Breast epithelium (tissue), 4 donors: Measurements from ENCODE around the gene CDCA4. TPM values are rescaled to one million over a fixed set of nuclear protein-coding genes. Genes with fewer than 3 reads are reported as not detected.

Source experiments
- DNase-seq, 2 donors: peaks; one replicate each; pipeline ENCODE4 v3.0.0-alpha.2; 2019; ENCODE audit warnings: low spot score in 2 of 2
- H3K27ac ChIP-seq, 2 donors: fragments of 200-600 bp; sonication (generic) in 1 of 2; one replicate each; pipeline ENCODE4 v1.5.1; 2016 to 2019; ENCODE audit warnings: mild to moderate bottlenecking in 1 of 2
- H3K27me3 ChIP-seq, 2 donors: fragments of 200-600 bp; sonication (generic) in 1 of 2; one replicate each; pipeline versions ENCODE4 v1.5.1 to v1.6.0; 2017 to 2019; ENCODE audit warnings: control low read depth in 1 of 2, mild to moderate bottlenecking in 1 of 2
- H3K36me3 ChIP-seq: fragments of 200-600 bp; one replicate; pipeline ENCODE4 v1.5.1; 2019
- H3K4me1 ChIP-seq, 2 donors: fragments of 200-600 bp; sonication (generic); one replicate each; pipeline ENCODE4 v1.5.1; 2016 to 2019; ENCODE audit warnings: control low read depth in 1 of 2
- H3K4me3 ChIP-seq, 3 donors: fragments of 200-600 bp; sonication (generic); 1 replicate in 2 of 3; 2 replicates in 1 of 3; pipeline ENCODE4 v1.5.1; 2016 to 2019; ENCODE audit warnings: mild to moderate bottlenecking in 3 of 3, moderate library complexity in 2 of 3
- H3K9me3 ChIP-seq, 2 donors: fragments of 200-600 bp; sonication (generic) in 1 of 2; one replicate each; pipeline ENCODE4 v1.5.1; 2016 to 2019; ENCODE audit warnings: control low read depth in 1 of 2
- CTCF ChIP-seq, 3 donors: fragments of 450-650 bp; IDR thresholded peaks; one replicate each; pipeline ENCODE4 v1.5.1; 2016 to 2017; ENCODE audit warnings: antibody characterized with exemption in 3 of 3, mild to moderate bottlenecking in 3 of 3, moderate library complexity in 3 of 3
- POLR2A ChIP-seq: fragments of 450-650 bp; IDR thresholded peaks from one replicate; pipeline ENCODE4 v1.6.1; 2016; ENCODE audit warnings: antibody characterized with exemption, mild to moderate bottlenecking, moderate library complexity
- POLR2AphosphoS5 ChIP-seq, 3 donors: sonication (generic); formaldehyde crosslinking; IDR thresholded peaks; one replicate each; pipeline ENCODE4 v1.6.1; 2017; ENCODE audit warnings: antibody characterized with exemption in 3 of 3
- intact Hi-C: fragments of 100-400 bp; cut with DNase I; formaldehyde crosslinking; loops from one replicate; pipeline ENCODE4 v1.15.1; 2023; ENCODE audit warnings: low total_unique reads
- total RNA-seq, 3 donors: library from RNA; depleted of rRNA; stranded (reverse); fragments of >200 nt; gene quantifications; one replicate each; pipeline ENCODE4 v1.1.0, GENCODE V29; 2016

CDCA4 gene
- total RNA-seq, 3 donors from 2014 or later, result 5.1 to 10.4 (median 10.2) TPM

DNA sequence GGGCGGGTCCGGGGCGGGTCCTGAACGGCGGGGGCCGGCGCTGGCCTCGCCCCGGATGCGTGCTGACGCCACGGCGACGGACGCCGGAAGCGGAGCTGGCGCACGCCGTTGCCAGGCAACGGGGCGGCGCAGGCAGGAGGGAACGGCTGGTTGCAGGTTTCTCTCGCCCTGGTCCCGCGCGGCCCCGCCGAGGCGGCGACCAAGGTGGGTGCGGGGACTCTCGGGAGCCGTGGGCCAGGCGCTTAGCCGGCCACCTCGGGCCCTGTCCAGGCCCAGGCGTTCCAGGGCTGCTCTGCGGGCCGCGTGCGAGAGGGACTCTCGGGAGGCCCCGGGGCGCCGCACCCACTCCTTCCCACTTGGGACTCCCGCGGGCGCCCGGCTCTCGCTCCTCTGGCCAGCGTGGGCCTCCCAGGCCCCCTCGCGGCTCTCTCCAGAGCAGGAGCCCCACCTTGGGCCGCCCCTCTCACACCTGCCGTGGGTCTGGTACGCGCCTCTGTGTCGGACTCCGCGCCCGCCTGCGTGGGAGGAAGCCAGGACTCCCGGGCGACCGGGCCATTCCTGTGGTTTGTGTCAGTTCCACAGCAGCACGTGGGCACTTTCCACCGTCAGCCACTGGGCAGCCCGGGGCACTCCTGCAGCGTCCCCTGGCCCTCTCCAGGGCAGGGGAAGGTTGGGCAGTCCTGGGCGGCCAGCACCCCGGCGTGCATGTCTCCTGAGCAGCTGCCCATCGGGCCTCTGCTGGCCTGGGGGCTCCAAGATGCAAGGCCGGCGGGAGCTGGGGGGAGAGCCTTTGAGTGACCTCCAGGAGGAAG lies 35.0 kb downstream of the CDCA4 start, which contains the start of gene CLBA1:
Gene CLBA1, plus strand, starts transcription at position 114 of the 812 bp plus-strand sequence. Its CDS starts 644 bp downstream, at position 758.
- H3K4me3 ChIP-seq, result peak within 1 kb of the TSS; percentile 61 to 81 (median 73)
- peaks cover 0 to 8% of the 10 kb centered on the region in 2 donors for H3K4me1 ChIP-seq
- intact Hi-C loops, result no loop called here
- TF ChIP-seq POLR2AphosphoS5 (IDR thresholded peaks at IDR 0.05) (peak in 2 of 3 donors; percentile 42 to 65), POLR2A (no peak), CTCF (IDR thresholded peaks at IDR 0.05) (no peak)
- DNase-seq, result peak; percentile 86 to 88
- H3K36me3 ChIP-seq, result no peaks in the 10 kb centered on the region
- H3K27ac ChIP-seq, result peak within 1 kb of the TSS; percentile 81 to 84
- H3K27me3 ChIP-seq, result no peaks in the 10 kb centered on the region
- no peaks in the 10 kb centered on the region for H3K9me3 ChIP-seq

- Histone ChIP-seq H3K4me3 (no peak overlapping the region), H3K27ac (peak overlapping the region in 1 of 2 donors; percentile 25), H3K27me3 (no peaks in the 10 kb centered on the region), H3K4me1 (peaks cover 0 to 8% of the 10 kb centered on the region in 2 donors), H3K36me3 (no peaks in the 10 kb centered on the region), H3K9me3 (no peaks in the 10 kb centered on the region)
- intact Hi-C loops, result no loop called here
- no peak for TF ChIP-seq CTCF (IDR thresholded peaks at IDR 0.05)
- DNase-seq, result no peak
Observed at GRCh38 chr14:104984056-104984894, 36.6 kb downstream of the CDCA4 start.

DNA sequence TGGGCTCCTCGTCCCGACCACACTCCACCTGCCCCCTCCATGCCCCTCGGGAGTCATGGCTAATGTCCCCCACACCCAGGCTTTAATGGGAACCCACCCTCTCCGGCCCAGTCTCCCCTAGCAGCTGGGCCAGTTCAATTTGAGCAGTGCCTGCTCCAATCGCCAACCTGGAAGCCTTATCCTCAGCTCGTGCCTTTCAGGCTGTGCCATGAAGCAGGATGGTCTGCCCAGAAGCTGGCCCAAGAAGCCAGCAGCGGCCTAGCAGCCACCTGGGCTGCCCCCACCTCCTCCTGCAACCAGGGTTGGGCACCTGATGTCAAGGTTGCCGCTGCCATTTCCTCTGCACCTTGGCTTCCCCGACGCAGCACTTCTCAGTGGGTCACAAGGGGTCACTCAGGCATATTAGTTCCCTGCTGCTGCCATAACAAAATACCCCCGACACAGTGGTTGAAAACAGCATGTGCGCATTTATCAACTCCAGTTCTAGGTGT lies 37.6 kb downstream of the CDCA4 start:
- H3K27me3 ChIP-seq, result no peaks in the 10 kb centered on the region
- H3K4me3 ChIP-seq, result no peak overlapping the region
- no peak for DNase-seq
- TF ChIP-seq POLR2A, result no peak
- intact Hi-C loops, result no loop called here
- peaks cover 0 to 8% of the 10 kb centered on the region in 2 donors for H3K4me1 ChIP-seq
- no peaks in the 10 kb centered on the region for H3K36me3 ChIP-seq
- no peak overlapping the region for H3K27ac ChIP-seq
- H3K9me3 ChIP-seq, result no peaks in the 10 kb centered on the region

DNA sequence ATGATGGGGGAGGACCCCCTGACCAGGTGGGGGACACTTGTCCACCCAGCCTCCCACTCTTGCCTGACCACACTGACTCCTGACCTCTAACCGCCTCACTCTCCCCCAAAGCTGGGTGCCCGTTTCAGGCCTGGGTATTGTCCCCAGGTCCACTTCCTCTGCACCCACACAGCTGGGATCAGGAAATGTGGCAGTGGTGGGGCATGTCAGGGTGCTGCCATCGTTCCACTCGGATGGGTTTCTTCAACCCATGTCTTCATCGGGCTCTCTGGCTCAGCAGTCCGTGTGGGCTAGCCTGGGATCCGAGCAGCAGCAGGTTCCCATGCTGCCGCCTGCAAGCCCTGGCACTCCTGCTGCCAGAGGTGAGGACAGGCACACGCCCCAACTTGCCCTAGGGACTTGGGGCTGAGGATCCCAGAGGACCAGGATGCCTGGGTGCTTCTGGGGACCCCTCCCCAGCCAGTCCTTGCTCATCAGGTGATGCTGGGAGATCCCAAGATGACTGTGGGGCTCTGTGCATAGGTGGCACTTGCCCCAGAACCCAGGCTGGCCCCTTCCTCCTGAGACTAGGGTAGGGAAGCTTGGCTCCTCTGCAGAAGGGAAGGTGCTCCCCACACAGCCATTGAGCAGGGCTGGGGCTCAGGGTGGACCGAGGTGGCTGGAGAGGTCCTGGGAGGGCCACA lies 38.2 kb downstream of the CDCA4 start:
- Histone ChIP-seq H3K36me3 (no peaks in the 10 kb centered on the region), H3K27ac (no peak overlapping the region), H3K27me3 (no peaks in the 10 kb centered on the region), H3K9me3 (no peaks in the 10 kb centered on the region), H3K4me3 (no peak overlapping the region), H3K4me1 (peaks cover 0 to 9% of the 10 kb centered on the region in 2 donors)
- intact Hi-C loops, result no loop called here
- TF ChIP-seq POLR2A, result no peak
- no peak for TF ChIP-seq POLR2AphosphoS5 (IDR thresholded peaks at IDR 0.05)
- TF ChIP-seq CTCF (IDR thresholded peaks at IDR 0.05), result no peak
- no peak for DNase-seq
